Tongue (tissue), 2 donors: ENCODE results near the gene KRT72. TPM values are rescaled to one million over a fixed set of nuclear protein-coding genes. Genes with fewer than 3 reads are reported as not detected.

ENCODE experiments used
- DNase-seq: peaks from one replicate; pipeline ENCODE4 v3.0.0-alpha.2; 2015
- total RNA-seq: library from RNA; depleted of rRNA; stranded (reverse); fragments of >200 nt; gene quantifications from one replicate; pipeline ENCODE4 v1.2.3, GENCODE V29; 2014

Gene KRT72
- total RNA-seq, 1 donor from 2014 or later, result 0.21 TPM

- DNase-seq, result peak; percentile 26
Measured at GRCh38 chr12:52578469-52578868, 22.8 kb downstream of the KRT72 start.

- DNase-seq, result no peak
Measured at GRCh38 chr12:52577316-52577715, 23.9 kb downstream of the KRT72 start.

GRCh38 chr12:52575948-52576347 is 25.3 kb downstream of the KRT72 start:
- no peak for DNase-seq

DNA sequence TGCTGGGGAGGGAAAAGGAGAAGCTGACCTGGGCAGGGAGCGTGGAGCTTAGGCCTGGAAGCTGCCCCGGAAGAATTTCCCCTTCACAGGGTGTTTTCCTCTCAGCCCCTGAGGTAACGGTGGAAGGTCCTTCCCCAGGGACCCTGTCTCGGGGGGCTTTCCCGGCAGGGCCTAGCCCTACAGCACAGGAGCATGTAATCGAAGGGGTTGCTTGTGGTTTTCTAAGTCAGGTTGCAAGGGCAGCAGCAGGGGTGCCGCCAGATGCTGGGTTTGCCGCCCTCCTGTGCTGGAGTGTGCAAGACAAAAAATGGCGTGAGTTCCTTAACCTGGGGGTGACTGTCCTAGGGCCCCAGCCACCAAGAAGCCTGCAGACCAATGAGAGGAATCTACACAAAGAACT is 26.0 kb downstream of the KRT72 start:
- DNase-seq, result no peak

DNA sequence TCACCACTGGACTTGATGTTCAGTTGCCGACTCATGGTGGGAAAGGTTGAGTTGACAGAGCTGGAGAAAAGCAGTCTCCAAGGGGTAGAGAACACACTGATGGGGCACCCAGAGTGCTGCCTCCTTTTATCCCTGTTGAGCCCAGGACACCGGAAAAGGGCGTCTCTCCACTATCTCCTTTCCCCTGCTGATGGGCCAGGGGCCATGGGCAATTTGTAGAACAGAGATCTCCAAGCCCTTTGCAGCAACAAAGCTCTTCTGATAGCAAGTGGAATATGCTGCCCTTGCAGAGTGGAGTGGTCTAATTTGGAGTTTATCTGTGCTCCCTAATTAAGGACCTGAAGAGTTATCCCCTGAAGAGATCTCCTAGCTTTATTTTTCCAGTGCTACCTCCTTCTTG is 27.5 kb downstream of the KRT72 start, which contains the start of gene KRT74:
TSS of gene KRT74 (minus strand) at position 101 of the 400 bp plus-strand sequence. CDS start at position 35, 66 bp downstream.
- DNase-seq, result no peak

- DNase-seq, result no peak
Measured at GRCh38 chr12:52573306-52573705, 28.0 kb downstream of the KRT72 start.

DNA sequence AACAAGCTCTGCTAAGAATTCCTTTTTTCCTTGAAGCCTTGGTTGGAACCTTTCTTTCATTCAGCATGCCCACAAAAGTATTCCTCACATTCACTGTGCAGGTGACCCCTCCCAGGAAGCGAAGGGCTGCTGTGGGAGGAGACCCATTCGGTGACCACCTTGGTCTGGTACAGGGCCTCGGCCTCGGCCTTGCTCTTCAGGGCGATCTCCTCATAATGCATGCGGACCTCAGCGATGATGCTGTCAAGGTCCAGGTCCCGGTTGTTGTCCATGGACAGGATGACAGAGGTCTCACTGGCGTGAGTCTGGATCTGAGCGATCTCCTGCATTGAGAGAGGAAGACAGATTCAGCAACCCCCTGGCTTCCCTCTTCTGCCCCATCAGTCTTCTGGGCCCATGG is 30.8 kb downstream of the KRT72 start:
- DNase-seq, result no peak

DNA sequence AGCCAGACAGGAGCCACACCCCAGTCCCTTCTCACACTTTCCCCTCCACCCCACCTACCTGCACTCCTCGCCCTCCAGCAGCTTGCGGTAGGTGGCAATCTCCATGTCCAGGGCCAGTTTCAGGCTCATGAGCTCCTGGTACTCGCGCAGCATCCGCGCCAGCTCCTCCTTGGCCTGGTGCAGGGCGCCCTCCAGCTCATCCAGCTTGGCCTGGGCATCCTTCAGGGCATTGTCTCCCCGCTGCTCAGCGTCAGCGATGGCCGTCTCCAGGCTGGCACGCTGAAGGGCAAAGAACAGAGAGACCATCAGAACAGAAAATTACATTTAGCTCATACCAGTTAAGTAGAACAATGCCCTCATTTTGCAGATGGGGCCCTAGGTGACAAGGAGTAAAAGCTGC is 33.2 kb downstream of the KRT72 start:
- DNase-seq, result no peak

GRCh38 chr12:52566847-52567291 is 34.4 kb downstream of the KRT72 start:
- peak; percentile 28 for DNase-seq

- DNase-seq, result no peak
Measured at GRCh38 chr12:52564582-52564981, 36.7 kb downstream of the KRT72 start.

- DNase-seq, result no peak
Measured at GRCh38 chr12:52561880-52562449, 39.3 kb downstream of the KRT72 start.

GRCh38 chr12:52559979-52560378 is 41.3 kb downstream of the KRT72 start:
- DNase-seq, result no peak

DNA sequence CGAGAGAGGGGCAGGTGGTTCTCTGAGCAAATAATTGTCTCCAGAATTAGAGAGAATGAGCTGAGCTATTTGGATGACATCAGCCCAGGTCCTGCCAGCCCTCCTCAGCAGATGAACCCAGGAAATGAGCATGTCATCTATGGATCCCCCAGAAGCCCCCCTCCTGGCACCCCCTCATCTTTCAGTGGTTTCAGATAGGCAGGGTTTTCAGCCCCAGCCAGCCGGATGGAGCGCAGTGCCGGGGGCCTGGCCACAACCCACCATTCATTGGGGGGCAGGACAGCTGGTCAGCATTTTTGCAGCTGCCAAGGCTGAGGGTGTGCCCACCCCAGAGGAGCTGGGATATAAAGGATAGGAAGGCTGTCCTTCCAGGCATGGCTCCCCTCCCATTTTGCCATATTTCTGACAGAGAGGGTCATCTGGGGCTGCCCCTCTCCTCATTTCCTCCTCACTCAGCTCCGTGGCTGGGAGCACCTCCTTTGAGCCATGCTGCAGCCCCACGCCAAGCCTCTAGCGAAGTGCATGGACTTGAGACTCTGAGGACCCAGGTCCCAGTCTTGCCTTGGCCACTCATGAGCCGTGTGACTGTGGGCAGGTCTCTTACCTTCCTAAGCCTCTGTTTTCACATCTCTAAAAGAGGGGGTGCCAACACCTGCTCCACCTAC is 42.4 kb downstream of the KRT72 start:
- DNase-seq, result peak; percentile 76

DNA sequence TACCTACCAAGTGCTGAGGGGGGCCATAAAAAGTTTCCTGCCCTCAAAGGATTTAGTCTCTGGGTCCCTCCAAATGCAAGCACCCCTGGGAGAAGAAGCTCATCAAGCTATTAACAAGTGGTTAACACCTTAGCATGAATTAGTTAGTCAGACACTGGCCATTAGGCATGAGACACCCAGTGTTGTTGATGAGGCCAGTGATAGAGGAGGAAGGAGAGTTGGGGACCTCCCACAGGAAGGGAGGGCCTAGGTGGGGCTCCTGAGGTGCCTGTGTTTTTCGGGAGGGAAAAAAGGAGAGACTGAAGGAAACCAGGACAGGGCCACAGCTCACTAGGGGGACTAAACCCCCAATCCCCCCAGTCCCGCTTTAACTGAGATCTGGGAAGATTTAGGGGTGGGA is 43.8 kb downstream of the KRT72 start:
- DNase-seq, result no peak

GRCh38 chr12:52555577-52555976 is 45.7 kb downstream of the KRT72 start:
- DNase-seq, result no peak

GRCh38 chr12:52552681-52553195 is 48.5 kb downstream of the KRT72 start, which contains the start of gene KRT71:
Gene KRT71 (minus strand): TSS chr12:52553145. CDS start chr12:52553077, 68 bp downstream.
- no peak for DNase-seq

GRCh38 chr12:52552055-52552454 is 49.2 kb downstream of the KRT72 start:
- no peak for DNase-seq

DNA sequence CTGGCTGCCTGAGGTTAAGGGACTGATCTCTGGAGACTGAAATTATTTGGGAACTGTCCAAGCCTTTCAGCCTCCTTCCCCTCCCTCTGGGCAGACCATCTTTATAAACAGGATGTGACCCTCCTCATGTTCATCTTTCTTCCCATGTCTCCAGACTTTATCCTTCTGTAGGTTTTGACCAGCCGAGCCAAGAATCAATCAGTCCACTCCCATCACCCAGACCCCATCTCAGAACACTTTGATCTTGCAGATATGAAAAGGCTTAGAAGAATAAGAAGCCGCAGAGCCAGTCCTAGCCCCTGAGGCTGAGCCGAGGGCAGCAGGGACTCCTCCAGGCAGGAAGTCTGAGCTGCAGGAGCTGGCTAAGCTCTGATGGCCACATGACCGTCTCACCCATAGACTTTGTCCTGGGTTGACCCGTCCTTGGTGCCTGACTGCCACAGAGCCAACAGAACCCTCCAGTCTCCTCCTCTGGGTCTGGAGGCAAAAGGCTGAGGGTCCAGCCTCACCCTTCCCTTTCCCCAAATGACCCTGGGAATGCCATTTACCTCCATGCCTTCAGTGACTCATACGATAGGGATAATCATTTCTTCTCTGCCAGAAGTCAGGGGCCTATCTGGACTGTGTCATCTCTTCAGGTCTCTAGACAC is 49.9 kb downstream of the KRT72 start:
- no peak for DNase-seq

DNA sequence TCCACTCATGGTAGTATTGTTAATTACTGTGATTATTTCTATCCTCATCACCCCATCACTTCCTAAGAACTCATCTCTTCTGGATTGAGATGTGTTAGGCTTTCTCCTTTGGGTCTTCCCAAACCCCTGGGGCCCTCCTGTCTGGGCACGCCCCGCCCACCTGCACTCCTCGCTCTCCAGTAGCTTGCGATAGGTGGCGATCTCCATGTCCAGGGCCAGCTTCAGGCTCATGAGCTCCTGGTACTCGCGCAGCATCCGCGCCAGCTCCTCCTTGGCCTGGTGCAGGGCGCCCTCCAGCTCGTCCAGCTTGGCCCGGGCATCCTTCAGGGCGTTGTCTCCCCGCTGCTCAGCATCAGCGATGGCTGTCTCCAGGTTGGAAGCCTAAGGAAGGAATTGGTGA is 55.1 kb downstream of the KRT72 start:
- no peak for DNase-seq

DNA sequence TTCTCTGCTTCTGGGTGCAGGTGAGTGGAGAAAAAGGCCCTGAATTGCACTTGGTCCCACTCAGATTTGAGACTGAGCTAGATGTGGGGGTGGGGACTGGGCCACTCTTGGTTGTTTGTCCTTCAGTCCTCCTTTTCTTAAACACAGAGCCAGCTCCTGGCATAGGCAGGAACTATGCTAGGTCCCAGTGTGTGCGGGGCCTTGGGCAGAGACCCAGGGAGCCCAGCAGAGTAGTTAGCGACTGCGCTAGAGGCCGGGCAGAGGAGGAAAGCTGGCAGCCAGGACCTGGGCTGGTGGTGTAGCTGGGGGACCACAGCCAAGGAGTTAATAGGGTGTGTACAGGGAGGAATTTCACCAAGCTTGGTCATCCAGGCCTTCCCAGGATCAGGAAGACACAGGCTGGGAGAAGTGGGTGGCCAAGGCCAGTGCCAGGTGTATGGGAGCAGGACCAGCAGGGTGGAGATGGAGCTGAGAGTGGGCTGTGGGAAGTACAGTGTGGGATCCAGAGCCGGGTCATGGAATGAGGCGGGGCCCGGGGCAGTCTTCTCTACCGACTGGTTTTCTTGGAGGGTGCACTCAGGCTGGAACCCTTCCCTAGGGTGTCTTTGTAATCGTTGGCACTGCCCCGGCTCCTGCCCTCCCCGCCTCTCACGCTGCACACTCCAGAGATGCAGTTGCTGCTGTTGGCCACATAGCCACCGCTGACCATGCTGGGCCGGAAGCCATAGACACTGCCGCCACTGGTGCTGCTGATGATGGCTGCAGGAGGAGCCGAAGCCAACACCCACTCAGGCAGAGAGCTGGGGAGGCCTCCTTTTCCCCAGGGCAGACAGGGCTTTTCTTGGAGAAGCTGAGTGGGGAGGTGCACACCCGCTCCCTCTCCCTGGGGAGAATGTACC is 57.0 kb downstream of the KRT72 start:
- peak; percentile 35 for DNase-seq

- no peak for DNase-seq
Measured at GRCh38 chr12:52542785-52543318, 58.4 kb downstream of the KRT72 start.

- no peak for DNase-seq
Measured at GRCh38 chr12:52542157-52542556, 59.1 kb downstream of the KRT72 start.
